Transverse colon (tissue), 4 donors: Measurements from ENCODE around the gene LAMB1. TPM values are rescaled to one million over a fixed set of nuclear protein-coding genes. Genes with fewer than 3 reads are reported as not detected.

Experiments
- DNase-seq: peaks from one replicate; pipeline ENCODE4 v3.0.0-alpha.2; 2019
- H3K27ac ChIP-seq, 4 donors: fragments of 200-600 bp; sonication (generic); 2 replicates each; pipeline ENCODE4 v1.5.1; 2016 to 2018; ENCODE audit warnings: inconsistent platforms in 4 of 4
- H3K27me3 ChIP-seq: fragments of 200-600 bp; sonication (generic); 2 replicates; pipeline ENCODE4 v1.5.1; 2017; ENCODE audit warnings: inconsistent platforms
- H3K36me3 ChIP-seq, 4 donors: fragments of 200-600 bp; sonication (generic); 2 replicates each; pipeline ENCODE4 v1.5.1; 2017 to 2019; ENCODE audit warnings: inconsistent platforms in 4 of 4
- H3K4me1 ChIP-seq, 4 donors: fragments of 200-600 bp; sonication (generic); 2 replicates each; pipeline ENCODE4 v1.5.1; 2017 to 2020; ENCODE audit warnings: inconsistent platforms in 4 of 4
- H3K4me3 ChIP-seq, 4 donors: fragments of 200-600 bp; sonication (generic); 1 replicate in 1 of 4; 2 replicates in 3 of 4; pipeline versions ENCODE4 v1.5.1 to v1.6.1; 2017 to 2019; ENCODE audit warnings: inconsistent platforms in 4 of 4
- H3K9me3 ChIP-seq, 2 donors: fragments of 200-600 bp; sonication (generic); 2 replicates each; pipeline ENCODE4 v1.5.1; 2017 to 2019; ENCODE audit warnings: inconsistent platforms in 2 of 2
- EP300 ChIP-seq: sonication (generic); formaldehyde crosslinking; IDR thresholded peaks from one replicate; pipeline ENCODE4 v1.6.1; 2017; ENCODE audit warnings: antibody characterized with exemption, low read depth
- POLR2A ChIP-seq: fragments of 450-650 bp; IDR thresholded peaks from one replicate; pipeline ENCODE4 v1.6.1; 2016; ENCODE audit warnings: antibody characterized with exemption, mild to moderate bottlenecking, moderate library complexity
- POLR2AphosphoS5 ChIP-seq, 3 donors: sonication (generic); formaldehyde crosslinking; IDR thresholded peaks; one replicate each; pipeline ENCODE4 v1.6.1; 2016; ENCODE audit warnings: antibody characterized with exemption in 3 of 3
- WGBS, 2 donors: methylation state at CpG; one replicate each; pipeline ENCODE4 v1.1.5; 2018; ENCODE audit warnings: low coverage in 1 of 2; 5-methylcytosine and 5-hydroxymethylcytosine counted together
- in situ Hi-C, 4 donors: fragments of 200-750 bp; cut with MboI; loops; one replicate each; pipeline versions ENCODE4 v1.15.0 to v1.15.1; 2017; ENCODE audit warnings: low sequenced_read_pairs in 3 of 4, low pct_ligation_motif_present in 1 of 4, low pct_unique_long_range_greater_than_20kb in 1 of 4
- intact Hi-C: fragments of 100-400 bp; cut with DNase I; formaldehyde crosslinking; loops from one replicate; pipeline ENCODE4 v1.15.1; 2023; ENCODE audit warnings: low total_unique reads
- total RNA-seq, 4 donors: library from RNA; depleted of rRNA; stranded (reverse); fragments of >200 nt; gene quantifications; one replicate each; pipeline ENCODE4 v1.1.0, GENCODE V29; 2016
- TF ChIP-seq, protein P1 (sequence below), 5 experiments: fragments of 200-600 bp in 3 of 5; fragments of 450-650 bp in 2 of 5; sonication (generic) in 3 of 5; IDR thresholded peaks; 1 replicate in 2 of 5; 2 replicates in 3 of 5; pipeline ENCODE4 v1.5.1; 2016 to 2017; ENCODE audit warnings: antibody characterized with exemption in 5 of 5, inconsistent platforms in 3 of 5, mild to moderate bottlenecking in 2 of 5, moderate library complexity in 1 of 5

LAMB1 gene
- total RNA-seq, 4 donors from 2014 or later = 54.2 to 119 (median 90.3) TPM

DNA sequence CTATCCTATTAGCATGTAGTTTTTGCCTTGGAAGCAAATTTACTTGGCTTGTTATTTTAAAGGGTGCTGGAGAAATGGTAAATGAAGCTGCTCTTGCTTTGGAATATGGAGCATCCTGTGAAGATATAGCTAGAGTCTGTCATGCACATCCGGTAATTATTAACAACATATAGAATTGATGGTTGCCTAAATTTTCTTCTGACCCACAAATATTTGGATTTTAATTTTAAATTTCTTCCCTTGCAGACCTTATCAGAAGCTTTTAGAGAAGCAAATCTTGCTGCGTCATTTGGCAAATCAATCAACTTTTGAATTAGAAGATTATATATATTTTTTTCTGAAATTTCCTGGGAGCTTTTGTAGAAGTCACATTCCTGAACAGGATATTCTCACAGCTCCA lies 84.0 kb downstream of the LAMB1 start:
- Histone ChIP-seq H3K4me3 (no peak overlapping the region), H3K4me1 (peaks cover 0 to 34% (median 11%) of the 10 kb centered on the region in 4 donors), H3K36me3 (peaks cover 0 to 72% (median 32%) of the 10 kb centered on the region in 4 donors), H3K27me3 (no peaks in the 10 kb centered on the region), H3K9me3 (no peaks in the 10 kb centered on the region), H3K27ac (no peak overlapping the region)
- in situ Hi-C loops = no loop called here
- WGBS, 2 donors = 96 to 100% methylated on average over 1 to 2 of the region's 2 CpGs
- no peak for DNase-seq
- intact Hi-C loops = no loop called here
- TF ChIP-seq EP300 = no peak
- TF ChIP-seq, protein P1, sequence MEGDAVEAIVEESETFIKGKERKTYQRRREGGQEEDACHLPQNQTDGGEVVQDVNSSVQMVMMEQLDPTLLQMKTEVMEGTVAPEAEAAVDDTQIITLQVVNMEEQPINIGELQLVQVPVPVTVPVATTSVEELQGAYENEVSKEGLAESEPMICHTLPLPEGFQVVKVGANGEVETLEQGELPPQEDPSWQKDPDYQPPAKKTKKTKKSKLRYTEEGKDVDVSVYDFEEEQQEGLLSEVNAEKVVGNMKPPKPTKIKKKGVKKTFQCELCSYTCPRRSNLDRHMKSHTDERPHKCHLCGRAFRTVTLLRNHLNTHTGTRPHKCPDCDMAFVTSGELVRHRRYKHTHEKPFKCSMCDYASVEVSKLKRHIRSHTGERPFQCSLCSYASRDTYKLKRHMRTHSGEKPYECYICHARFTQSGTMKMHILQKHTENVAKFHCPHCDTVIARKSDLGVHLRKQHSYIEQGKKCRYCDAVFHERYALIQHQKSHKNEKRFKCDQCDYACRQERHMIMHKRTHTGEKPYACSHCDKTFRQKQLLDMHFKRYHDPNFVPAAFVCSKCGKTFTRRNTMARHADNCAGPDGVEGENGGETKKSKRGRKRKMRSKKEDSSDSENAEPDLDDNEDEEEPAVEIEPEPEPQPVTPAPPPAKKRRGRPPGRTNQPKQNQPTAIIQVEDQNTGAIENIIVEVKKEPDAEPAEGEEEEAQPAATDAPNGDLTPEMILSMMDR (IDR thresholded peaks at IDR 0.05) = no peak
- no peak for TF ChIP-seq POLR2A
- TF ChIP-seq POLR2AphosphoS5 (IDR thresholded peaks at IDR 0.05) = no peak

DNA sequence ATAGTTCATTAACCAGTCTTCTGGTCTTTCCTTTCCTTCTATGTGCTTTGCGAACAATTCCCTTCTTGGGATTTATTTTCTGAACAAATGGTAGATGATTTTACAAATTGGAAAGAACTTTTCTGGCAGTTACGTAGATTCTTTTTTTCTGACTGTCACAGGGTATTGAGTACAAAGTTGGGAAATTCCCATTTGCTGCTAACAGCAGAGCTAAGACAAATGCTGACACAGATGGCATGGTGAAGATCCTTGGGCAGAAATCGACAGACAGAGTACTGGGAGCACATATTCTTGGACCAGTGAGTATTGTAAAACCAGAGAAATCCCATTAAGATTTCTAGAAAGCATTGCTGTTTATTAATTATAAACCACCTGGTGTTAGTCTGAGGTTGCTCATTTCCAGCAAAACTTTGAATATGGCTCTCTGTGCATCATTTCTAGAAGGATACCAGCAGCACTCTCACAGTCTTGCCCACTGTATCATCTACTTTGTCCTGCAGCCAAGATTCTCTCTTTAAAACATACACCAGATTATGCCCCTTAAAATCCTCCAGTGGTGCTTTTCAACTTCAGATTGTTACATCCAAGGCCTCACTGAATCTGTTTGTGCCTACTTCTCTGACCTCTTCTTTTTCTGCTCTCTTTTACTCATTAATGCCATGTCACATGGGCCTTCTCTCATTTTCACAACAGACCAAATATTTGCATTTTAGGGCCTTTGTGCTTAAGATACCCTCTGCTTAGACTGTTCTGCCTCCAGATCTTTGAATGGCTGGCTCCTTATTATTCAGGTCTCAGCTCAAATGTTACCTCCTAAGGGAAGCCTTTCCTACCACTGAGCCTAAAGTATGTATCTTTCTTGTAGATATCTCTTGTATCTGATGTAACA lies 85.0 kb downstream of the LAMB1 start:
- TF ChIP-seq EP300 (no peak), POLR2A (no peak), POLR2AphosphoS5 (IDR thresholded peaks at IDR 0.05) (no peak)
- TF ChIP-seq, protein P1 (IDR thresholded peaks at IDR 0.05) = no peak
- H3K9me3 ChIP-seq = no peaks in the 10 kb centered on the region
- H3K27ac ChIP-seq = peak overlapping the region in 3 of 4 donors; percentile 2 to 21 (median 10)
- 82 to 84% methylated on average over 3 of the region's 3 CpGs for WGBS, 2 donors
- H3K4me1 ChIP-seq = peaks cover 0 to 26% (median 11%) of the 10 kb centered on the region in 4 donors
- H3K4me3 ChIP-seq = no peak overlapping the region
- in situ Hi-C loops (no loop called here), intact Hi-C loops (no loop called here)
- no peaks in the 10 kb centered on the region for H3K27me3 ChIP-seq
- no peak for DNase-seq
- peaks cover 0 to 63% (median 29%) of the 10 kb centered on the region in 4 donors for H3K36me3 ChIP-seq

DNA sequence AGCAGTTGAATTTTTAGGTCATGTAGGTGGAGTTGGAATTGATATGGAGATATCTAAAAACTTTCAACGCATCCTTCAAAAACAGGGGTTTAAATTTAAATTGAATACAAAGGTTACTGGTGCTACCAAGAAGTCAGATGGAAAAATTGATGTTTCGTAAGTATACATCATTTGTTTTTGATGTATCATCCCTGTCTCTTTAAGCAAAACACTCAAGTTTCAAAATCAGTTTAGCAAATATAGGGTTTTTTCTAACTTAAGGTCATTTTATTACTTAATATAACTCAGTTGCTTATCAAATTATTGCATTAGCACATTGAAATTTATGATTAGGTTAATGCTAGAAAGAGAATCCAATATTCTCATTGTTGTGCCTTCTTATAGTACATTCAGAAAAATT lies 87.4 kb downstream of the LAMB1 start:
- intact Hi-C loops (no loop called here), in situ Hi-C loops (no loop called here)
- no peak for DNase-seq
- 89 to 93% methylated on average over 2 of the region's 2 CpGs for WGBS, 2 donors
- Histone ChIP-seq H3K4me3 (no peak overlapping the region), H3K27ac (no peak overlapping the region), H3K27me3 (no peaks in the 10 kb centered on the region), H3K36me3 (peaks cover 0 to 79% (median 28%) of the 10 kb centered on the region in 4 donors), H3K9me3 (no peaks in the 10 kb centered on the region), H3K4me1 (peaks cover 0 to 15% (median 9%) of the 10 kb centered on the region in 4 donors)
- TF ChIP-seq POLR2AphosphoS5 (IDR thresholded peaks at IDR 0.05) (no peak), POLR2A (no peak), EP300 (no peak)
- TF ChIP-seq, protein P1 (IDR thresholded peaks at IDR 0.05) = no peak

DNA sequence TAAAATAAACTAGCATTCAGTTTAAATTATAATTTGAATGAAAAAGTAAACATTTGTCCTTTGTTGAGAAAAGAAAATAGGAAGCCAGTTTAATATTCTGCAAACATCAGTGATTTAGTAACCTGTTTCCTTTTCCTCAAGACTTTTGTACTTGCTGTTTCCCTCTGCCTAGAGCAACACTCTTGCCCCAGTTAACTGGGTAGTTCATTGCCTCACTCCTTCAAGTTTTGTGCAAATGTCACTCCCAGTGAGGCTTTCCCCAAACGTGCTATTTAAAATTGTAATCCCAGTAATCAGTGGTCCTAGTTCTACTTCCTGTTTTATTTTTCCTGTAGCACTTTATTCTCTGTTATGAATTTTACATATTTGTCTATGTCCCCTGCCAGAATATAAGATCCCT lies 88.1 kb downstream of the LAMB1 start:
- Histone ChIP-seq H3K27me3 (no peaks in the 10 kb centered on the region), H3K27ac (no peak overlapping the region), H3K9me3 (no peaks in the 10 kb centered on the region), H3K4me3 (no peak overlapping the region), H3K4me1 (peaks cover 0 to 8% (median 1%) of the 10 kb centered on the region in 4 donors), H3K36me3 (peaks cover 0 to 86% (median 29%) of the 10 kb centered on the region in 4 donors)
- DNase-seq = no peak
- WGBS, 2 donors = 15 to 52% methylated on average over 1 of the region's 1 CpG
- TF ChIP-seq EP300 = no peak
- no peak for TF ChIP-seq POLR2AphosphoS5 (IDR thresholded peaks at IDR 0.05)
- TF ChIP-seq, protein P1 (IDR thresholded peaks at IDR 0.05) = no peak
- TF ChIP-seq POLR2A = no peak
- in situ Hi-C loops (no loop called here), intact Hi-C loops (no loop called here)
